Loucy (cell line): Measurements from ENCODE around the gene PLEKHG5.

Experiments
- EZH2phosphoT487 ChIP-seq: fragments of 200-600 bp; IDR thresholded peaks from 2 replicates; pipeline ENCODE4 v1.6.1; 2018; ENCODE audit warnings: antibody characterized with exemption, mild to moderate bottlenecking, moderate library complexity, borderline replicate concordance
- TF ChIP-seq, protein P1 (sequence below): fragments of 200-600 bp; sonication (generic); conservative IDR thresholded peaks from 2 replicates; pipeline ENCODE4 v1.5.1; 2014; ENCODE audit warnings: mild to moderate bottlenecking, antibody characterized with exemption, low read length

DNA sequence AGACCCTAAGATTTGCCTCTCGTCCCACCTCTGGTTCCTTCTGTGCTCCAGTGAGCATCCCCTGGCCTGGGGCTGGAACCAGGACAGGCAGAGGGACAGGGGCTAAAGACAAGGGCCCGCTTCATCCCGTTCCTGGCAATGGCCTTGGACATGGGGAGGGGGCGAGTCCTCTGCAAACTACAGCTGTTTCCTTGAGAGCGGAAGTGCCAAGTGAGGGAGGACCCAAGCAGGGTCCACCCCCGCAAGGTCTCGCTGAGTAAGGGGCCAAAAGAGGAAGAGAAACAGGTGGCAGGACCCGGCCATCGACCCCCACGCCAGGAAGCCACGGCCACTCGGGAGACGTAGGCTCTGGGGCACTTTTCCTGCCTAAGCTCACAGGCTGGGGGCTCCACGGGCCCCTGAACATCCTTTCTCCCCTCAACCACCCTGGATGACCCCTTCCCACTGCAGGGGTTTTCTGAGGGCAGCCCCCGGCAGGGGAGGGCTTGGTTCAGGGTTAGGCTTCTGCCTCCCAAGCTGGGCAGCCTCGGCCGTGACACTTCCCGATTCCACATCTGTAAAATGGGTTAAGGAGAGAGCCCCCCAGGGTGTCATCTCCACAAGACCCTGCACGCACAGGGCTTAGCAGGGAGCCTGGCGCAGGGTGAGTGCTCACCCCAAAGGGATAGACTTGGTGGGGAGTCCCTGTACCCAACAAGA, 17.9 kb upstream of the PLEKHG5 start:
- TF ChIP-seq, protein P1, sequence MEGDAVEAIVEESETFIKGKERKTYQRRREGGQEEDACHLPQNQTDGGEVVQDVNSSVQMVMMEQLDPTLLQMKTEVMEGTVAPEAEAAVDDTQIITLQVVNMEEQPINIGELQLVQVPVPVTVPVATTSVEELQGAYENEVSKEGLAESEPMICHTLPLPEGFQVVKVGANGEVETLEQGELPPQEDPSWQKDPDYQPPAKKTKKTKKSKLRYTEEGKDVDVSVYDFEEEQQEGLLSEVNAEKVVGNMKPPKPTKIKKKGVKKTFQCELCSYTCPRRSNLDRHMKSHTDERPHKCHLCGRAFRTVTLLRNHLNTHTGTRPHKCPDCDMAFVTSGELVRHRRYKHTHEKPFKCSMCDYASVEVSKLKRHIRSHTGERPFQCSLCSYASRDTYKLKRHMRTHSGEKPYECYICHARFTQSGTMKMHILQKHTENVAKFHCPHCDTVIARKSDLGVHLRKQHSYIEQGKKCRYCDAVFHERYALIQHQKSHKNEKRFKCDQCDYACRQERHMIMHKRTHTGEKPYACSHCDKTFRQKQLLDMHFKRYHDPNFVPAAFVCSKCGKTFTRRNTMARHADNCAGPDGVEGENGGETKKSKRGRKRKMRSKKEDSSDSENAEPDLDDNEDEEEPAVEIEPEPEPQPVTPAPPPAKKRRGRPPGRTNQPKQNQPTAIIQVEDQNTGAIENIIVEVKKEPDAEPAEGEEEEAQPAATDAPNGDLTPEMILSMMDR, result no peak
- TF ChIP-seq EZH2phosphoT487, result no peak
